ENCODE data around the gene KCNK7. TPM values are rescaled to one million over a fixed set of nuclear protein-coding genes. Genes with fewer than 3 reads are reported as not detected.
A peak's percentile ranks its signal among the peaks of the same experiment; 100 is the strongest.

KCNK7 gene
- total and polyA plus RNA-seq, 7 donors = 0.54 to 1.4 (median 0.71) TPM; not detected in 4

- H3K27ac ChIP-seq = peak overlapping the region; percentile 89 to 95 (median 92)
- H3K27me3 ChIP-seq = no peaks in the 10 kb centered on the region
- intact Hi-C loops (cut with DNase I) = loop anchor here (10.0 kb wide), 1 partner anchor 496 kb away; the partner anchor contains the start of genes TM7SF2 and ZNHIT2
- peaks cover 0 to 66% (median 61%) of the 10 kb centered on the region in 4 donors for H3K4me1 ChIP-seq
- H3K9me3 ChIP-seq = no peaks in the 10 kb centered on the region
- TF ChIP-seq, protein P1, sequence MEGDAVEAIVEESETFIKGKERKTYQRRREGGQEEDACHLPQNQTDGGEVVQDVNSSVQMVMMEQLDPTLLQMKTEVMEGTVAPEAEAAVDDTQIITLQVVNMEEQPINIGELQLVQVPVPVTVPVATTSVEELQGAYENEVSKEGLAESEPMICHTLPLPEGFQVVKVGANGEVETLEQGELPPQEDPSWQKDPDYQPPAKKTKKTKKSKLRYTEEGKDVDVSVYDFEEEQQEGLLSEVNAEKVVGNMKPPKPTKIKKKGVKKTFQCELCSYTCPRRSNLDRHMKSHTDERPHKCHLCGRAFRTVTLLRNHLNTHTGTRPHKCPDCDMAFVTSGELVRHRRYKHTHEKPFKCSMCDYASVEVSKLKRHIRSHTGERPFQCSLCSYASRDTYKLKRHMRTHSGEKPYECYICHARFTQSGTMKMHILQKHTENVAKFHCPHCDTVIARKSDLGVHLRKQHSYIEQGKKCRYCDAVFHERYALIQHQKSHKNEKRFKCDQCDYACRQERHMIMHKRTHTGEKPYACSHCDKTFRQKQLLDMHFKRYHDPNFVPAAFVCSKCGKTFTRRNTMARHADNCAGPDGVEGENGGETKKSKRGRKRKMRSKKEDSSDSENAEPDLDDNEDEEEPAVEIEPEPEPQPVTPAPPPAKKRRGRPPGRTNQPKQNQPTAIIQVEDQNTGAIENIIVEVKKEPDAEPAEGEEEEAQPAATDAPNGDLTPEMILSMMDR (IDR thresholded peaks at IDR 0.05) = no peak
- TF ChIP-seq POLR2A (IDR thresholded peaks at IDR 0.05) (no peak), POLR2AphosphoS5 (IDR thresholded peaks at IDR 0.05) (no peak), EP300 (IDR thresholded peaks at IDR 0.05) (no peak)
- peaks cover 4 to 23% (median 15%) of the 10 kb centered on the region in 4 donors for H3K36me3 ChIP-seq
- H3K4me3 ChIP-seq = peak overlapping the region in 3 of 4 donors; percentile 59 to 88 (median 88)
- 68 to 74% methylated on average over 6 of the region's 6 CpGs for WGBS, 2 donors
- no peak for DNase-seq
Measured at GRCh38 chr11:65610404-65610803, 14.8 kb upstream of the KCNK7 start.

DNA sequence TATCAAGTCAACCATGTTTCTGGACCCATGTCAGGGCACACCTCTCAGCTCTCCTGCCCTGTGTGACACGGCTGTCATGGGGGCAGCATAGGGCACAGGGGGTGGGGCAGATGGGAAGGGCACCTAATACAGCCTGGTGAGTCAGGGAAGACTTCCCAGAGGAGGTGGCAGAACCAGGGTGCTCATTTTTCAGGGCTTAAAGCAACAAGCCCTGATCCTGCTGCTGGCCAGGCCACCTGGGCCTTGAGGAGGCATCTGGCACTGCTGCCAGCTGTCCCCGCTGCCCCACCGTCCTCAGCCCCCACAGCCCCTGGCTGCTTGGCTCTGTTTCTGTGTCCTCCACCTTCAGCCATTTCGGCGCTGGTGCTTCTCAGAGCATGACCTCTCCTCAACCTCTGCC lies 14.1 kb upstream of the KCNK7 start:
- TF ChIP-seq POLR2A (IDR thresholded peaks at IDR 0.05) (no peak), EP300 (IDR thresholded peaks at IDR 0.05) (no peak)
- TF ChIP-seq, protein P1 (IDR thresholded peaks at IDR 0.05) = no peak
- intact Hi-C loops (cut with DNase I) = loop anchor here (5.0 to 10.0 kb wide), 3 partner anchors 67 to 495 kb away; partner anchors contain the start of genes TM7SF2 and ZNHIT2
- no peak for DNase-seq
- WGBS, 2 donors = 79 to 82% methylated on average over 5 of the region's 5 CpGs
- Histone ChIP-seq H3K4me1 (peaks cover 0 to 65% (median 60%) of the 10 kb centered on the region in 4 donors), H3K27ac (peak overlapping the region in 3 of 4 donors; percentile 39 to 92 (median 91)), H3K36me3 (peaks cover 12 to 30% (median 22%) of the 10 kb centered on the region in 4 donors), H3K4me3 (no peak overlapping the region), H3K27me3 (no peaks in the 10 kb centered on the region), H3K9me3 (no peaks in the 10 kb centered on the region)

GRCh38 chr11:65609229-65609628 lies 13.6 kb upstream of the KCNK7 start:
- Histone ChIP-seq H3K4me1 (peaks cover 0 to 65% (median 58%) of the 10 kb centered on the region in 4 donors), H3K27ac (peak overlapping the region in 3 of 4 donors; percentile 9 to 92 (median 39)), H3K27me3 (no peaks in the 10 kb centered on the region), H3K9me3 (no peaks in the 10 kb centered on the region), H3K4me3 (no peak overlapping the region), H3K36me3 (peaks cover 14 to 34% (median 26%) of the 10 kb centered on the region in 4 donors)
- DNase-seq = no peak
- WGBS, 2 donors = 52 to 67% methylated on average over 3 of the region's 3 CpGs
- TF ChIP-seq, protein P1 (IDR thresholded peaks at IDR 0.05) = no peak
- TF ChIP-seq POLR2AphosphoS5 (IDR thresholded peaks at IDR 0.05) = no peak
- TF ChIP-seq EP300 (IDR thresholded peaks at IDR 0.05) = no peak
- TF ChIP-seq POLR2A (IDR thresholded peaks at IDR 0.05) = no peak
- intact Hi-C loops (cut with DNase I) = loop anchor here (5.0 to 10.0 kb wide), 2 partner anchors 67 to 244 kb away; no protein-coding TSS in a partner anchor

- DNase-seq = no peak
- TF ChIP-seq POLR2A (IDR thresholded peaks at IDR 0.05) (no peak), EP300 (IDR thresholded peaks at IDR 0.05) (no peak), POLR2AphosphoS5 (IDR thresholded peaks at IDR 0.05) (no peak)
- TF ChIP-seq, protein P1 (IDR thresholded peaks at IDR 0.05) = no peak
- Histone ChIP-seq H3K36me3 (peaks cover 14 to 48% (median 29%) of the 10 kb centered on the region in 4 donors), H3K9me3 (no peaks in the 10 kb centered on the region), H3K4me3 (peak overlapping the region; percentile 11 to 42 (median 34)), H3K27ac (peak overlapping the region; percentile 76 to 88 (median 84)), H3K27me3 (no peaks in the 10 kb centered on the region), H3K4me1 (peaks cover 0 to 56% (median 50%) of the 10 kb centered on the region in 4 donors)
- intact Hi-C loops (cut with DNase I) = loop anchor here (5.0 to 10.0 kb wide), 2 partner anchors 66 to 243 kb away; no protein-coding TSS in a partner anchor
- WGBS, 2 donors = 90 to 94% methylated on average over 37 of the region's 37 CpGs
Measured at GRCh38 chr11:65607614-65608426, 12.2 kb upstream of the KCNK7 start.
